Stomach (tissue), 9 donors: ENCODE results near the gene AGAP2. TPM values are rescaled to one million over a fixed set of nuclear protein-coding genes. Genes with fewer than 3 reads are reported as not detected.

Experiments used
- DNase-seq, 2 donors: peaks; one replicate each; pipeline versions ENCODE4 v3.0.0 to v3.0.0-alpha.2; 2013 to 2019
- H3K27ac ChIP-seq, 5 donors: fragments of 200-600 bp in 4 of 5; sonication (generic) in 4 of 5; one replicate each; pipeline ENCODE4 v1.5.1; 2013 to 2019; ENCODE audit warnings: mild to moderate bottlenecking in 1 of 5, moderate library complexity in 1 of 5
- H3K27me3 ChIP-seq, 3 donors: fragments of 200-600 bp; sonication (generic); one replicate each; pipeline ENCODE4 v1.5.1; 2017 to 2019; ENCODE audit warnings: mixed run types in 1 of 3
- H3K36me3 ChIP-seq, 4 donors: fragments of 200-600 bp; sonication (generic); 1 replicate in 3 of 4; 2 replicates in 1 of 4; pipeline ENCODE4 v1.5.1; 2016 to 2019
- H3K4me1 ChIP-seq, 4 donors: fragments of 200-600 bp; sonication (generic); one replicate each; pipeline ENCODE4 v1.5.1; 2016 to 2019
- H3K4me3 ChIP-seq, 4 donors: fragments of 200-600 bp; sonication (generic) in 3 of 4; one replicate each; pipeline ENCODE4 v1.5.1; 2016 to 2019; ENCODE audit warnings: mild to moderate bottlenecking in 1 of 4
- H3K9me3 ChIP-seq, 4 donors: fragments of 200-600 bp; sonication (generic); one replicate each; pipeline ENCODE4 v1.5.1; 2016 to 2019
- CTCF ChIP-seq, 7 experiments: fragments of 450-650 bp in 4 of 7; fragments of 200-600 bp in 3 of 7; sonication (generic) in 3 of 7; IDR thresholded peaks; one replicate each; pipeline ENCODE4 v1.5.1; 2016 to 2019; ENCODE audit warnings: antibody characterized with exemption in 7 of 7, control low read depth in 2 of 7, mild to moderate bottlenecking in 1 of 7
- EP300 ChIP-seq: sonication (generic); formaldehyde crosslinking; IDR thresholded peaks from one replicate; pipeline ENCODE4 v1.6.1; 2017; ENCODE audit warnings: antibody characterized with exemption
- POLR2A ChIP-seq, 4 donors: fragments of 450-650 bp; IDR thresholded peaks; one replicate each; pipeline ENCODE4 v1.6.1; 2016; ENCODE audit warnings: antibody characterized with exemption in 4 of 4, control low read depth in 2 of 4, mild to moderate bottlenecking in 1 of 4, moderate library complexity in 1 of 4
- POLR2AphosphoS5 ChIP-seq, 3 donors: sonication (generic); formaldehyde crosslinking; IDR thresholded peaks; one replicate each; pipeline ENCODE4 v1.6.1; 2016; ENCODE audit warnings: antibody characterized with exemption in 3 of 3
- WGBS, 5 donors: extraction: QIAGEN DNeasy Blood & Tissue Kit in 3 of 5; methylation state at CpG; one replicate each; pipeline versions ENCODE4 v1.1.5 to v1.1.7; 2013 to 2018; 5-methylcytosine and 5-hydroxymethylcytosine counted together
- intact Hi-C: fragments of 100-400 bp; cut with DNase I; formaldehyde crosslinking; loops from one replicate; pipeline ENCODE4 v1.15.1; 2023; ENCODE audit warnings: low total_unique reads
- polyA plus RNA-seq, 3 donors: library from polyadenylated mRNA; stranded (reverse); fragments of 200-250 nt; gene quantifications; one replicate each; pipeline ENCODE4 v1.2.3, GENCODE V29; 2013
- total RNA-seq, 5 donors: library from RNA; depleted of rRNA; stranded (reverse); fragments of >200 nt; gene quantifications; one replicate each; pipeline versions ENCODE4 v1.1.0 to v1.2.3, GENCODE V29; 2014 to 2016
- donor health status: healthy with polysubstance abuse.
- donor health status: Bipolar disorder and iron deficiency.
- donor health status: healthy.

Gene AGAP2
- total and polyA plus RNA-seq, 8 donors: under 0.01 to 5.7 (median 0.68) TPM; not detected in 1

GRCh38 chr12:57727758-57728395 lies 10.7 kb downstream of the AGAP2 start:
- H3K4me3 ChIP-seq: no peak overlapping the region
- H3K27ac ChIP-seq: no peak overlapping the region
- intact Hi-C loops: no loop called here
- TF ChIP-seq CTCF (IDR thresholded peaks at IDR 0.05): no peak
- no peak for TF ChIP-seq POLR2A (IDR thresholded peaks at IDR 0.05)
- no peak for TF ChIP-seq EP300
- no peak for TF ChIP-seq POLR2AphosphoS5 (IDR thresholded peaks at IDR 0.05)
- WGBS, 5 donors: 43 to 58% (median 48%) methylated on average over 21 of the region's 21 CpGs
- H3K4me1 ChIP-seq: peaks cover 19 to 27% (median 22%) of the 10 kb centered on the region in 4 donors
- H3K27me3 ChIP-seq: peaks cover 0 to 78% (median 0%) of the 10 kb centered on the region in 3 donors
- H3K9me3 ChIP-seq: no peaks in the 10 kb centered on the region
- DNase-seq: peak in 1 of 2 donors; percentile 42
- peaks cover 0 to 42% (median 5%) of the 10 kb centered on the region in 4 donors for H3K36me3 ChIP-seq

GRCh38 chr12:57726884-57727757 lies 11.4 kb downstream of the AGAP2 start:
- H3K4me1 ChIP-seq: peaks cover 19 to 27% (median 22%) of the 10 kb centered on the region in 4 donors
- peaks cover 0 to 72% (median 0%) of the 10 kb centered on the region in 3 donors for H3K27me3 ChIP-seq
- H3K36me3 ChIP-seq: peaks cover 0 to 36% (median 5%) of the 10 kb centered on the region in 4 donors
- intact Hi-C loops: no loop called here
- peak overlapping the region; percentile 55 to 68 (median 60) for H3K4me3 ChIP-seq
- TF ChIP-seq POLR2A (IDR thresholded peaks at IDR 0.05): no peak
- TF ChIP-seq CTCF (IDR thresholded peaks at IDR 0.05): peak in 4 of 7 experiments; percentile 13 to 35 (median 30)
- H3K27ac ChIP-seq: peak overlapping the region; percentile 10 to 75 (median 67)
- peak; percentile 47 to 70 for DNase-seq
- H3K9me3 ChIP-seq: no peaks in the 10 kb centered on the region
- 24 to 35% (median 30%) methylated on average over 50 to 76 of the region's 76 CpGs for WGBS, 5 donors

GRCh38 chr12:57726151-57726883 lies 12.2 kb downstream of the AGAP2 start:
- DNase-seq: peak; percentile 74 to 94
- TF ChIP-seq POLR2AphosphoS5 (IDR thresholded peaks at IDR 0.05) (peak in 1 of 3 donors; percentile 2), CTCF (IDR thresholded peaks at IDR 0.05) (peak in 5 of 7 experiments; percentile 33 to 68 (median 50)), POLR2A (IDR thresholded peaks at IDR 0.05) (no peak), EP300 (no peak)
- H3K4me1 ChIP-seq: peaks cover 19 to 27% (median 22%) of the 10 kb centered on the region in 4 donors
- peak overlapping the region; percentile 55 to 68 (median 60) for H3K4me3 ChIP-seq
- no peaks in the 10 kb centered on the region for H3K9me3 ChIP-seq
- H3K36me3 ChIP-seq: peaks cover under 1 to 39% (median 13%) of the 10 kb centered on the region in 4 donors
- WGBS, 5 donors: 12 to 29% (median 16%) methylated on average over 35 to 79 of the region's 79 CpGs
- peak overlapping the region; percentile 10 to 75 (median 67) for H3K27ac ChIP-seq
- H3K27me3 ChIP-seq: peaks cover 0 to 67% (median 0%) of the 10 kb centered on the region in 3 donors
- intact Hi-C loops: no loop called here

- DNase-seq: no peak
- peak overlapping the region in 3 of 5 donors; percentile 65 to 75 (median 67) for H3K27ac ChIP-seq
- H3K9me3 ChIP-seq: no peaks in the 10 kb centered on the region
- 10 to 58% (median 19%) methylated on average over 2 to 10 of the region's 10 CpGs for WGBS, 5 donors
- intact Hi-C loops: no loop called here
- TF ChIP-seq CTCF (IDR thresholded peaks at IDR 0.05) (no peak), POLR2AphosphoS5 (IDR thresholded peaks at IDR 0.05) (no peak)
- H3K4me3 ChIP-seq: peak overlapping the region; percentile 55 to 68 (median 60)
- H3K27me3 ChIP-seq: peaks cover 0 to 62% (median 0%) of the 10 kb centered on the region in 3 donors
- peaks cover 19 to 27% (median 22%) of the 10 kb centered on the region in 4 donors for H3K4me1 ChIP-seq
- peaks cover 6 to 40% (median 18%) of the 10 kb centered on the region in 4 donors for H3K36me3 ChIP-seq
These were observed 12.7 kb downstream of the AGAP2 start for GRCh38 chr12:57725851-57726150.
